GM21528 (cell line): ENCODE measurements around the gene PTH1R.
"Not testable (repeated sequence)": the region's sequence is repeated elsewhere in the genome, so short reads cannot be mapped to it uniquely, and the experiment has no call there.

Experiments used
- ATAC-seq: cut with Tn5 transposase; IDR thresholded peaks from one replicate; pipeline ENCODE4 v1.9.1; 2021; ENCODE audit warnings: mild to moderate bottlenecking, moderate library complexity; ENCODE audit not compliant: unreplicated experiment, low FRiP score

Gene PTH1R

DNA sequence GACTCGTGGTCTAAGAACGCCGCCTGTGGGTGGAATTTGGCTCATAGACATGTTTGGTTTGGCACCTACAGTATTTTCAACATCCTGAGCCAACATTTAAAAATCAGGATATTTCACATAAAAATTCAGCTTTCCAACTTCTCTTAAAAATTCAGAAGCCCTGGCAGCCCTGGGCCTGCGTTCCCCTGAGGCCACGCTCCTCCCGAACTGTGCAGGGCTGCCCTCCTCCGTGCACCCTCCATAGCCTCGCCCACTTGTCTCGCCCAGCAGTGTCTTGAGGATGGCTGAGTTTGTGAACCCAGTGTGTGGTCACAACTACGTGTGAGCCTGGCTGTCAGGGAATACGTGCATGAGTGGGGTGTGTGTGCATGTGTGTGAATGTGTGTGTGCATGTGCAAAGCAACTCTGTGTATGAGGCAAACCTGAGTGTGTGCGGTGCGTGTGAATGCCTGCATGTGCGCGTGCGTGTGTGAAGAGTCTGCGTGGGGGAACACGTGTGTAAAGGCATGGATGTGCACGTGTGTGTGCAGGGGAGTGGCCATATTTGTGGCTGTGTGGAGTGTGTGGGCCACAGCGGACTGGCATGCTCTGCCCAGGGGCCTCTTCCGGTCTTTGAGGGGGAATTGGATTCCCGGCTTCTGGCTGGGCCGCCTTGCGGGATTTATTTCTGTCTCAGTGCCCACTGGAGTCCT lies 30.9 kb downstream of the PTH1R start:
- no peak for ATAC-seq

DNA sequence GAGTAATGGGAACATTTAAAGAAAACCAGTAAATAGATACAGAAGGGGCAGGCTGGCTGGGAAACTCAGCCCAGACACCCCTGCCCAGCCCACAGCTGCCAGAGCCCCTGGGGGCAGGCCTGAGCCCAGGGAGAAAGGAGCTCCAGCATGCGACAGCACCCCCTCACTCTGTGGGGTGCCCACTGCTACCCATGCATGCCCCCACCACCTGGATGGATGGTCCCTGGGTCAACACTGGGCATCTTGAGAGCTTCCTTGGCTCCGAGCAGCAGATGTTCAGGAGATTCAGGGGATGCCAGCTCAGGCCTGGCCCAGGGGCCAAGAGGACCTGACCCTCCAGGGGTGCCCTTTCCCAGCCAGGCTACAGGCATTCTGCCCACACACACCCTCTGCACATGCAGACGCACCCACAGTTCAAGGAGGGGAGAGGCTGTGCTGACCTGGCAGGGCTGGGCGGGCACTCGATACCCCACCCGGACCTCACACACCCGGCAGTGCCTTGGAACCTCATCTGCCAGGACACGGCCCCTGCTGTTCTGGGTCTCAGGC lies 31.5 kb downstream of the PTH1R start:
- ATAC-seq = no peak

DNA sequence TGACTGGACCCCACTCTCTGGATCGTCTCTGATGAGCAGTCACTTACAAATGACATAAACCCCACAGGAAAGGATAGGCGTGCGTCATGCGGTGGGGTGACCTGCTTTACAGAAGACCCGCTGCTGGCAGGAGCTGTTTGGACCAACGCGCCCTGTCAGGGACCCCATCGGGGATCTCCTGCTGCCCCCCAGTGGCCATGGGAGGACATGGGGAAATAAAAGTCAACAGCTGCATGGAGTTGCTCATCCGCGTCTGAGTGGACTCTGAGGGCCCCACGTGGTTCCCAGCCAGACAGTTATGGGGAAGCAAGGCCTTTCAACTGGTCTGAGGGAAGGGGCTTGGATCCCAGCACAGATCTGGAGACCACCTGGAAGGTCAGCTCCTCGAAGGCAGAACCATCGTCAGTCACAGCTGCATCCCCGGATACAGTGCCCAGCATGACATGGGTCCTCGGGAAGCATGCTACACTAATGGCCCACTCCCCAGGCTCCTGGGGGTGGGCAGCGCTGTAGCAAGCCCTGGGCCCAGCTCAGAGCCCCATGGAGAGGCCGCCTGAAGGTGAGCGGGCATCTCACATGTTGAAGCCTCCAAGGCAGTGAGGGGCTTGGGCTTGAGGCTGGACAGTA lies 32.1 kb downstream of the PTH1R start:
- ATAC-seq = no peak

DNA sequence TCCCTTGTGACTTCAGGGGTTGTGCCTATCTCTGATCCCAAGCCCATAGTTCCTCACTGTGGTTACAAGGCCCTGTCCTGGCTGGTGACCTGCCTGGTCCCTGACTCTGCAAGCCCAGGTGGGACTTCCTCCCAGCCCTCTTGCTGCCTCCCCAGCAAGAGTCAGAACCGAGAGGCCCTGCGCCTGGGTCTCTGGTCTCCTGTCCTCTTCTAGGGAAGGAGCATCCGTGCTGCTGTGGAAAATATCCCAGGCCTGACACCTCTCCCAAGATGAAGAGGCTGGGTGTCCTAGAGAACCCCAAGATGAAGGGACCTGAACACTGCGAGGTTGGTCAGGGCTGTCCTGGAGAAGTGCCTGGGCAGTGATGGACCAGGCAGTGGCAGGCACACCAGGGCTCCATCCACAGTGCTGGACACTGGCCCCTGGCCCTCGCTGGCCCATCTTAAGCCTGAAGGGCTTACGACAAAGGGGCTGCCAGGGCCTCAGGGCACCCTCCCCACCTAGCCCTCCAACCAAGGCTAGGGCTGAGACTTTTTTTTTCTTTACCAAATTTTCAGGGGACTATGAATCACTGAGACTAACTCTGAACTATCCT lies 32.7 kb downstream of the PTH1R start:
- no peak for ATAC-seq

DNA sequence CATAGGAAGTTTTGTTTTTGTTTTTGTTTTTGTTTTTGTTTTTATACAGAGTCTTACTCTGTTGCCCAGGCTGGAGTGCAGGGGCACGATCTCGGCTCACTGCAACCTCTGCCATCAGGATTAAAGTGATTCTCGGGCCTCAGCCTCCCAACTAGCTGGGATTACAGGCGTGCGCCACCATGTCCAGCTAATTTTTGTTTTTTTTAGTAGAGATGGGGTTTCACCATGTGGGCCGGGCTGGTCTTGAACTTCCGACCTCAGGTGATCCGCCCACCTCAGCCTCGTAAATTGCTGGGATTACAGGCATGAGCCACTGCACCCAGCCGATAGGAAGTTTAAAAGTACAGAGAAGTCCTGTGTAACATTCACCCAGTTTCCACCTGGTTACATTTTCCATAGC lies 33.4 kb downstream of the PTH1R start:
- not testable (repeated sequence) for ATAC-seq

DNA sequence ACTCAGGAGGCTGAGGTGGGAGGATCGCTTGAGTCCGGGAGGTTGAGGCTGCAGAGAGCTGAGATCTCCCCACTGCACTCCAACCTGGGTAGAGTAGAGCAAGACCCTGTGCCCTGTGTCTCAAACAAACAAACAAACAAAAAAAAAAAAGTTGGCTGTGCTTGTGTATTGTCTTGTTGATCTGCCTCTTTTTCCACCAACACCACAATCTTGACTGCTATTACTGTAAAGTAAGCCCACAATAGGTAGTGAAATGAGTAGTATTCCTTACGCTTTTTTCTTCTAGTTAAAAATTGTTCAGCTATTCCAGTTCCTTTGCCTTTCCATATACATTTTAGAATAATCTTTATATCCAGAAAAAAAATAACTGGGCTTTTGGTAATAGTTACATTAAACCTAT lies 35.5 kb downstream of the PTH1R start:
- ATAC-seq = no peak

DNA sequence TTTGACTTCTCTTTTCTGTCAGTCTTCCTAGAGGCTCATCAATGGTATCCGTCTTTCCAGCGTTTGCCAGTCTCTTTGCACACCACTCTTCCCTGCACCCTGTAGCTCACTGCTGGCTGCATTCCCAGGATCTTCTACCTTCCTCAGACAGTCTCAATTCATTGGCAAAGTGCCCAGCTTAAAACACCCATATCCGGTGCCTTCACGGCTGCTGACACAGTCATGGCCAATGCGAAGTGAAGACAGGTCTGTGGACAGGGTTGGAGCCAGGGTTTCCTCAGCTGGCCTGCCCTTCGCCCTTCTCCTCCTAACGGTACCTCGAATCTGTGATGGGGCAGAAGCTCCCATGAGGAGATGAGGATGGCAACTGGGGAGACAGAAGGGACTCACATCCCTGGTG lies 36.1 kb downstream of the PTH1R start:
- ATAC-seq = no peak

DNA sequence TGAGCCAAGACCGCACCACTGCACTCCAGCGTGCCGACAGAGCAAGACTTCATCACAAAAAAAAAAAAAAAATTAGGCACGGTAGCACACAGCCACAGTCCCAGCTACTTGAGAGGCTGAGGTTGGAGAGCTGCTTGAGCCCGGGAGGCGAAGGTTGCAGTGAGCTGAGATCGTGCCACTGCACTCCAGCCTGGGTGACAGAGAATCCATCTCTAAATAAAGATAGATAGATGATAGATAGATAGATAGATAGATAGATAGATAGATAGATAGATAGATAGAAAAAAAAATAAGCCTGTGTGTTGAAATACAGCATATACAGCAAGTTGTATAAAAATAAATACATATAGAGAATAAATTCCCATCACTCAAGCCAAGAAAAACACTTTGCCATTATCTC lies 37.3 kb downstream of the PTH1R start:
- ATAC-seq = no peak

DNA sequence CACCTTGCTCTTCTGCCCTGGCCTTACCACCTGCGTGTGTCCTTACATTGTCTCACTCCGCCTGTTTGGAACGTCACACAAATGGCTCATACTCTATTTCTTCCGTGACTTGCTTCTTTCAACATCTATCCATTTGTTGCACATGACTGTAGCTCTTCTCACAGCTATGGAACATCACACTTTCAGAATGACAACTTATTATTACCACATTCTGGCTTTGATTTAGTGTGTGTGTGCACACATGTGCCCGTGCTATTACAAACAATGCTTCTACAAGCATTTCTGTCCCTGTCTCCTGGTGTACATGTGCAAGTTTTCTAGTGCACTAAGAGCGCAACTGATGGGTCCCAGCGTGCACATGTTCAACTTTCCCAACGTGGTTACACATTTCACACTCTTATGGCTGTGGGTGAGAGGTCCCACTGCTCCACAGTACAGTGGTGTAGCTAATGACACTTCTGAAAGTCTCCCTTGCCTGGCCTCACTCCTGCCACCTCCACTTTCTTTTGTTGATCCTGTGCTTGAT lies 37.8 kb downstream of the PTH1R start:
- ATAC-seq = no peak

DNA sequence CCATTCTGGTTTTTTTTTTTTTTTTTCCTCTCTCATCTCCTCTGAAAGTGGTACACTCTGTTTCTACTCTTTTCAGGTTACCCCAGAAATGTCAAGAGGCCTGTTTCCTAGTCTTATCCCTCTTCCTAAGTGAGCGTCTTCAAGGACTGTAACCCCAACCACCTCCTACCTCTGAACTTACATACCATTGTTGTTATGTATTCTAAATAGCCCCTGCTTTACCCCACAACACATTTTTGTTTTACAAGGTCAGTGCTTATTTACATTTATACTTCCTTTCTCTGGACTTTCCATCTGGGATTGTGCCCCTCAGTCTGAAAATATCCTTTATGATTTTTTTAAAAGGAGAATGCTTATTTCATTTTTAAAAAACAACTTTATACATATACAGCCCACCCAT lies 38.8 kb downstream of the PTH1R start:
- ATAC-seq = no peak

DNA sequence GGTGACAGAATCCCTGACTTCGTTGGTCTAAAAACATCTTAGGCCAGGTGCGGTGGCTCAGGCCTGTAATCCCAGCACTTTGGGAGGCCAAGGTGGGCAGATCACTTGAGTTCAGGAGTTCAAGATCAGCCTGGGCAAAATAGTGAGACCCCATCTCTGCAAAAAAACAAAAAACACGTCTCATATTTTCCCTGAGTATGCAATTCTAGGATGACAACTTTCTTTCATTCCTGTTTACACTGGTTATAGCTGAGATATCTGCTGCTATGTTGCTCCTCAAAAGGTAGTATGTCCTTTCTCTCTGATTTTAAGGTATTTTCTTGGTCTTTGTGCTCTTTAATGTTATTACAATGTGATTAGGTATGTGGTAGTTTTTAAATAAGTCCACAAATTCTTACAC lies 39.3 kb downstream of the PTH1R start:
- no peak for ATAC-seq

DNA sequence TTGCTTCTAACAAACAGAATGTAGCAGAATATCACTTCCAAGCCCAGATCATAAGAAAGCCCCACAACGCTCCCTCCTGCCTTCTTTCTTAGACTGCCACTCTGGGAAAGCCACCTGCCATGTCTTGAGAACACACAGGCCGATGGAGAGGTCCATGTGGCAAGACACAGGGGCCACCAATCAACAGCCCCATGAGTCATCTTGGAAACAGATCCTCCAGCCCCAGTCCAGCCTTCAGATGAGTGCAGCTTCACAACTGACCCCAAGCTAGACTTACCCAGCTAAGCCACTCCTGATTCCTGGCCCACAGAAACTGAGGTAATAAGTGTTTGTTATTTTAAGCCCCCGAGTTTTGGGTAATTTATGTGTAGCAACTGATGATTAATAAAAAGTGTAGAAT lies 39.7 kb downstream of the PTH1R start:
- no peak for ATAC-seq

DNA sequence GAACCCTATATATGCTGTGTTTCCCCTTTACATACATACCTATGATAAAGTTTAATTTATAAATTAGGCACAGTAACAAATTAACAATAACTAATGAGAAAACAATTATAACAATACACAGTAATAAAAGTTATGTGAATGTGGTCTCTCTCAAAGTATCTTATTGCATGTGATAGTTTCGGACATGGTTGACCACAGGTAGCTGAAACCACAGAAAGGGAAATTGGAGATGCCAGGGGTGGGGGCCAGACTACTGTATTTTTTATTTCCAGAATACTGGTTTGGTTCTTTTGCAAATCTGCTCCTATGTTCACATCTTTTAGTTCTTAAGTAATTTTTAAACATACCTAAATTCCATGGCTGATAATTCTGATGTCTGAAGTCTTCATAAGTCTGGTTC lies 40.7 kb downstream of the PTH1R start:
- no peak for ATAC-seq

DNA sequence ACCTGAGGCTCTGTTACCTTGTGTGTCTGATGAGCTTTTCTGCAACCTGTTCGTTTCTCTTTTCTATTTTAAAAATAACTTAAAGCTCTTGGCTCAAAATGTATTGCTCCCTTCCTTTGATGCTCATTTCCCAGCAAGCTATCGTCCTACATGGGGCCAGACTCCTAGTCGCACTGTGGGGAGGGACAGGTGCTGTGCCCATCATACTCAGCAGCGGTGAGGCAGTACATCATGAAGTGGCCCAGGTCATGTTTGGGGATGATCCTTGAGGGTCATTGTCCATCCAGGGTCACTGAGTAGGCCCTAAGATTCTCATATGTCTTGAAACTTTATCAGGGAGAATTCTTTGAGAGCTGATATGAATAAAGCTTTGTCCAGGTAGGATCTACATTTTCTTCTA lies 41.1 kb downstream of the PTH1R start:
- no peak for ATAC-seq

DNA sequence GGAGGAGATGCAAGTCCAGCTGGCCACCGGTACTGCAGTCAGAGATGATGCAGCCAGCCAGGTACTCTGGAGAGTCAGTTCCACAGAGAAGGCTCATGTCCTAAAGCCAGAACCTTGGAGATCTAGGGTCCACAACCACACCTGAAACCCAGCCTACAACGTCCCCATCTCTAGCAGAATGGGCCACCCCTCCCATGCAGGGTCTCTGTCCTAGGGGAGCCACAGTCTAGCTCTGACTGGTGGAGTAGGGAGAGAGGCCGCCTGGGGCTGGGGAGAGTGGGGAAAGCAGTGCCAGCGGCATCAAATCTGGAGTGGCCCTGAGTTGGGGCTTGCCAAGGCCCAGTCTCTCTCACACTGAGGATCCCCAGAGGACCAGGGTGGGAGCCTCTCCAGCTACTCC lies 43.5 kb downstream of the PTH1R start:
- ATAC-seq = no peak

DNA sequence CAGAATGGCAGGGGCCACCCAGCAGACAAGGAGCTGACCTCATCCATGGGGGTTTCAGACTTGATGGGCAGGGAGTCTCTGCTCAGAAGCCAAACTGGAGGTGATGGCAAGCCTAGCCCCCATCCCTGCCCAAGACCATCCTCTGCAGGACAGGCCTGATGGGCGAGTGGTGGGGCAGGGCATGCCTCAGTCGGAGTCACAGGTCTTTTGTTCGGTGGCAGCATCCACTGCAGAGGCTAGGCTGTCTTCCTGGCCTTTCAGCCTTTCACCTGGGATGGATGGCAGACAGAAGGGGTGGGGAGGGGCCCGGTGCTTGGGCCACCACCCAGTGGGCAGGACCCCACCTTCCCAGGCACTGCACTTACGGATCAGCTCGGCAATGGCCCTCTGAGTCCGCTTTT lies 44.4 kb downstream of the PTH1R start:
- ATAC-seq = no peak

DNA sequence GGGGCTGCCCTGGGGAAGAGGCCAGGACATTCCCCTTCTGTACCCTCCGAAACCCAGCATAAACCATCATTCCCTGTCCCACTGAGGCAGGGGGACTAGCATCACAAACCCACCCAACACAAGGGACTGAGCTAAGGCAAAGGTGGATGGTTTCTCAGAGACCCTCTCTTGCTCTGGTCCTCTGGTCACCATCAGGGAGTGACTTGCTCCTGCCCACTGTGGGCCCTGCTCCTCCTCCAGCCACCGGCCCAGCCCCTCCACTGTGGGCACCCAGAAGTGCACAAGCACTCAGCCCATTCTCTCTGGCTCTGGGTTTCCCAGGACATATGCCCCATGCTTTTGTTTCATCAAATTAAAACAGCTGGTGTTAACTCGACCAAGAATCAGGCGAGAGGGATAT lies 44.9 kb downstream of the PTH1R start:
- no peak for ATAC-seq

DNA sequence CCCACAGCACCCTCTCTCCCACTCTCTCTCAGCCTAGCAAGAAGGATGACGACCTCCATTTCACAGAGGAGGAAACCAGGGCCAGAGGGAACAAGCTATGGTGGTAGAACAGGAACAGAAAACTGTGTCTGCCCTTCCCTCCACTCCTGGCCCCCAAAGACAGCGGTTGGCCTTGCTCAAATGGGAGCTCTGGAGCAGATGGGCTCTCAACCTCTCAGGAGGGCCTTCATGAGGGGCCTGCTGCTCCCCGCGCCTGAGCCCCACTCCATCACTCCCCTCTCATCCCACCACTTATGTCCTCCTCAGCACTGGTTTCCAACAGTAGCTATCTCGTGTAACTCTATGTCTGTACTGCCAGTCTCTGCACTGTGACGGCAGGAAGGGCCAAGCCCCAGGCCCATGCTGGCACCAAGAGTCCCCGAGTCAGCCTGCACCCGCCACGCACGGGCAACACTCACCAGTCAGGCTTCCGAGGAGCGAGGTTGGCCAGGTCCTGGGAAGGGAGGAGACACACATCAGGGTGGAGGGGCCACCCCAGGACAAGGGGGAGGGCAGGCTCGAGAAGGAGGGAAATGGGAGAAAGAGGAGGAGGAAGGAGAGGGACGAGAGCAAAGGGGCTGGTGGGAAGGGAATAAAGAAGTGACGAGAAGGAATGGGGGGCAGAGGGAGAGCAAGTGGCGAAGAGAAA lies 45.5 kb downstream of the PTH1R start:
- no peak for ATAC-seq

DNA sequence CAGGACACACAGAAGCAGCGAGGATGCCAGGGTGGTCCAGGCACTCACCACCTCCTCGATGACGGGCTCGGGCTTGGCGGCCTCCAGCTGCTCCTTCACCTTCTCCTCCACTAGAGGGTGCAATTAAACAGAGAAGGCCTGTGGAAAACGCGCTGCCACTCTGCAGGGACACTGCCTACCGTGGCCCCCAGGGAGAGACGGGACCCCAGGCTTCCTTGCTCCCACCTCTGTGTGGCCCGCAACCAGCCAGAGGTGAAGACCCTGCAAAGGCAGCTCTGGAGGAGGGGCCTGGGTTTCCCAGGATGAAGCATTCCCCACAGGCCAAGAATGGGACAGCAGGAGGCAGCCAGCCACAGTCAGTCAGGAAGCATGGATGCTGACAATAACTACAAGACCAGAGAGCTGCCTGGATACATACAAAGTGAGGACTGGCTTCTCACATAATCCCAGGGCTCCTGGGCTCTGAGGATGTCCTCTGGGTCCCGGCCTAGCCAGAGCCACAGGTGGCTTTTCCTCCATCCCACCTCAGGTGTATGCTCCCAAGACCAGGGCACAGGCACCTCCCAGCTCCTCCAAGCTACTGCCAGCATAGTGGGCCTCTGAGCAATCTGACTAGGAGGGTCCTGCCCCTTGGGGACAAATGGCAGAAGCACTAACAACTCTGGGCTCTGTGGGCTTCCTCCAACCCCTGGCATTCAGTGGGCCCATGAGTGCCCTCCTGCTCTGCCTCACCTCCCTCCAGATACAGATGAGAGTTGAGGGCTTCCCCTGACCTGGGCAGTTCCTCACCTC lies 46.2 kb downstream of the PTH1R start:
- ATAC-seq = no peak

DNA sequence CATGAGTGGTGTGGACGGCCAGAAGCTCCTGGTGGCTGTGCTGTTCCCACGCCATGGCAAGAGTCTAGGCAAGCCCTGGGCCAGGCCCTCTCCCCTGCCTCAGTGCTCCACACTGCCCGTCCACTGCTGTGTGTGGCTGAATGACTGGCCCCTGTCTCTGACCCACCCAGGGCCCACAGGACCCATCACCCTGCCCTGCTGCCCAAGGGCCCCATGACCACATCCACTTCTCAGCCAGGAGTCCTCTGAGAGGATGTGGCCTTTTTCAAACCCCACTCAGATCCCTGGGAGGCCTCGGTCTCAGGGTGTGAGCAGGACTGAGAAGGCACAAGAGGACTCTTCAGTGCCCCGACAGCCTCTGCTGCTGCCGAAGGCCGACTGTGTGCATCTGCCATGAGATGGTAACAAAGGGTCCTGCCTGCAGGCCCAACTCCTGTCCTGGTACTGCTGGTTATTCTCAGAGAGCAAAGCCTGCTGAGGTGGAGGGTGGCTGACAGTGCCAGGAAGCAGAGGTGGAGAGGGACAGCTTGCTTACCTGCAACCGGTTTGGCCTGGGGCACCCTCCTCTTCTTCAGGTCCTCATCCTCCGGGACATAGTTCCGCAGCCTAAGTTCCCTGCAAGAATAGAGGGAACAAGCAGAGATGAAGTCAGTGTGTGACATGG lies 47.5 kb downstream of the PTH1R start:
- no peak for ATAC-seq
